HepG2 (cell line): ENCODE results near the gene DNMT3A. TPM values are rescaled to one million over a fixed set of nuclear protein-coding genes. Genes with fewer than 3 reads are reported as not detected.

Source experiments
- ATAC-seq: fragments of 200-7000 bp; cut with Tn5 transposase; 3 replicates; pipeline ENCODE4 v1.9.1; 2020; ENCODE audit warnings: mild to moderate bottlenecking, moderate library complexity
- BruUV-seq: library from RNA; stranded (reverse); fragments of 400-500 nt; replicated peaks from 2 replicates; lab custom pipeline; 2021; lab: Mats Ljungman, UMichigan
- CTCF ChIA-PET: fragments of 300-600 bp; formaldehyde crosslinking; extraction: SDS; loops from one replicate; lab custom pipeline; 2021; ENCODE audit warnings: low total read pairs, inconsistent platforms, low intra/inter-chr PET ratio; lab: Yijun Ruan, JAX
- POLR2A ChIA-PET: fragments of 350-600 bp; sonication (Branson Sonifier 250); formaldehyde crosslinking; loops from one replicate; lab custom pipeline; 2020; ENCODE audit warnings: antibody characterized with exemption, inconsistent platforms; lab: Yijun Ruan, JAX
- DNase-seq: peaks from one replicate; pipeline ENCODE4 v3.0.0-alpha.2; 2015; ENCODE audit warnings: low spot score
- FAIRE-seq: peaks from 3 replicates; lab custom pipeline; 2011; peaks lifted over from hg19 to GRCh38; lab: Jason Lieb, UNC
- H2AFZ ChIP-seq: one replicate; pipeline ENCODE4 v1.6.1; 2011; ENCODE audit warnings: low read length, inconsistent platforms
- H3K27ac ChIP-seq: fragments of 300-600 bp; 3 replicates; pipeline ENCODE4 v1.8.0; 2011; ENCODE audit warnings: mixed run types, mild to moderate bottlenecking, mixed read lengths, low read length, inconsistent platforms; ENCODE audit not compliant: insufficient read depth; ENCODE audit errors: extremely low read length
- H3K27me3 ChIP-seq, 2 experiments: fragments of 200-600 bp in 1 of 2; 2 replicates in 1 of 2; 3 replicates in 1 of 2; pipeline versions ENCODE4 v1.6.0 to v1.8.0; 2011; ENCODE audit warnings: low read length in 2 of 2, mild to moderate bottlenecking in 2 of 2, moderate library complexity in 2 of 2, inconsistent platforms in 1 of 2; ENCODE audit not compliant: insufficient read depth in 2 of 2, control insufficient read depth in 1 of 2
- H3K36me3 ChIP-seq, 2 experiments: fragments of 200-600 bp in 1 of 2; replicated peaks in 1 of 2; 2 replicates in 1 of 2; 3 replicates in 1 of 2; pipeline versions ENCODE4 v1.5.1 to v1.8.0; 2011; ENCODE audit warnings: low read length in 2 of 2, inconsistent platforms in 1 of 2; ENCODE audit not compliant: insufficient read depth in 2 of 2, control insufficient read depth in 1 of 2
- H3K4me1 ChIP-seq: 2 replicates; pipeline ENCODE4 v1.5.1; 2012; ENCODE audit warnings: low read length, inconsistent platforms; ENCODE audit not compliant: insufficient read depth
- H3K4me2 ChIP-seq: 2 replicates; pipeline ENCODE4 v1.6.0; 2011; ENCODE audit warnings: low read depth, low read length, inconsistent platforms
- H3K4me3 ChIP-seq, 3 experiments: fragments of 200-600 bp in 1 of 3; sonication (generic), shearing (Covaris generic) in 1 of 3; replicated peaks in 1 of 3; 2 replicates each; pipeline ENCODE4 v1.5.1; 2011 to 2016; ENCODE audit warnings: low read length in 3 of 3, inconsistent platforms in 2 of 3, low read depth in 2 of 3, mild to moderate bottlenecking in 2 of 3, control low read depth in 1 of 3, mixed read lengths in 1 of 3; ENCODE audit not compliant: insufficient read depth in 1 of 3
- H3K79me2 ChIP-seq: one replicate; pipeline ENCODE4 v1.6.1; 2011; ENCODE audit warnings: low read length, inconsistent platforms; ENCODE audit not compliant: insufficient read depth
- H3K9ac ChIP-seq: 2 replicates; pipeline ENCODE4 v1.6.0; 2011; ENCODE audit warnings: mild to moderate bottlenecking, low read depth, low read length, inconsistent platforms; ENCODE audit not compliant: insufficient read depth
- H3K9me3 ChIP-seq: 2 replicates; pipeline ENCODE4 v1.5.1; 2012; ENCODE audit warnings: mild to moderate bottlenecking, low read length
- H4K20me1 ChIP-seq: 2 replicates; pipeline ENCODE4 v1.6.0; 2011; ENCODE audit warnings: inconsistent platforms, mild to moderate bottlenecking, low read length, moderate library complexity; ENCODE audit not compliant: insufficient read depth
- ESRRA ChIP-seq: sonication (generic); formaldehyde crosslinking; IDR thresholded peaks from 2 replicates; pipeline ENCODE4 v1.5.1; 2020; ENCODE audit warnings: mild to moderate bottlenecking, low read depth, missing genetic modification reagents
- IKZF4 ChIP-seq: sonication (generic); formaldehyde crosslinking; IDR thresholded peaks from 2 replicates; pipeline ENCODE4 v1.5.1; 2020; ENCODE audit warnings: borderline replicate concordance, mild to moderate bottlenecking, low read depth, missing genetic modification reagents; ENCODE audit errors: not compliant biosample characterization
- NAIF1 ChIP-seq: sonication (generic); formaldehyde crosslinking; IDR thresholded peaks from 2 replicates; pipeline ENCODE4 v1.5.0; 2020; ENCODE audit warnings: mild to moderate bottlenecking, missing genetic modification reagents, borderline replicate concordance
- NCOA5 ChIP-seq: sonication (generic); formaldehyde crosslinking; IDR thresholded peaks from 2 replicates; pipeline ENCODE4 v1.4.0; 2020; ENCODE audit warnings: missing genetic modification reagents
- SUZ12 ChIP-seq: fragments of 150-350 bp; IDR thresholded peaks from 2 replicates; pipeline ENCODE4 v1.6.1; 2014; ENCODE audit warnings: low read depth, low read length
- ZFYVE20 ChIP-seq: sonication (generic); formaldehyde crosslinking; IDR thresholded peaks from 2 replicates; pipeline ENCODE4 v1.8.0; 2023; ENCODE audit warnings: low read depth, mild to moderate bottlenecking, moderate library complexity, missing genetic modification reagents, borderline replicate concordance
- ZMAT3 ChIP-seq: sonication (generic); formaldehyde crosslinking; conservative IDR thresholded peaks from 2 replicates; pipeline ENCODE4 v1.7.0; 2021; ENCODE audit warnings: missing genetic modification reagents
- ZNF143 ChIP-seq: sonication (generic); formaldehyde crosslinking; IDR thresholded peaks from 2 replicates; pipeline ENCODE4 v1.4.0; 2020; ENCODE audit warnings: missing genetic modification reagents
- ZNF17 ChIP-seq: sonication (generic); formaldehyde crosslinking; IDR thresholded peaks from 2 replicates; pipeline ENCODE4 v1.5.0; 2020; ENCODE audit warnings: mild to moderate bottlenecking, missing genetic modification reagents
- WGBS: methylation state at CpG from one replicate; pipeline ENCODE4 v1.1.6; 2017; ENCODE audit warnings: low lambda C conversion rate; 5-methylcytosine and 5-hydroxymethylcytosine counted together
- in situ Hi-C: cut with HindIII; loops from 2 replicates; pipeline ENCODE4 v1.10.0; 2017; ENCODE audit warnings: low pct_unique_long_range_greater_than_20kb; ENCODE audit not compliant: extremely low pct_ligation_motif_present
- intact Hi-C: fragments of 100-400 bp; cut with micrococcal nuclease; formaldehyde crosslinking; loops from one replicate; pipeline ENCODE4 v1.10.0; 2022; ENCODE audit not compliant: unreplicated experiment
- polyA plus RNA-seq, 8 experiments: library from polyadenylated mRNA; depleted of rRNA in 3 of 8; stranded (reverse) in 7 of 8; unstranded in 1 of 8; fragments of >200 nt; fragmentation: Illumina TruSeq in 4 of 8; extraction: Trizol in 4 of 8; gene quantifications; 2 replicates each; pipeline versions ENCODE4 v1.2.1 to v1.2.3, GENCODE V29; 2011 to 2016; ENCODE audit warnings: low read depth in 4 of 8, missing spikeins in 1 of 8, mixed read lengths in 1 of 8; ENCODE audit not compliant: insufficient read depth in 1 of 8
- total RNA-seq, 5 experiments: library from RNA; depleted of rRNA; stranded (reverse); fragments of >200 nt; fragmentation: Illumina TruSeq; extraction: Trizol; gene quantifications; 2 replicates each; pipeline ENCODE4 v1.2.3, GENCODE V29; 2016; ENCODE audit warnings: low read depth in 1 of 5
- TF ChIP-seq, protein P1 (sequence below): IDR thresholded peaks from 2 replicates; pipeline ENCODE4 v1.6.1; 2016; ENCODE audit warnings: low read depth
- TF ChIP-seq, protein P2 (sequence below): sonication (generic); formaldehyde crosslinking; IDR thresholded peaks from 2 replicates; pipeline ENCODE4 v1.4.0; 2020; ENCODE audit warnings: mild to moderate bottlenecking, missing genetic modification reagents
- TF ChIP-seq, protein P3 (sequence below): sonication (generic); formaldehyde crosslinking; IDR thresholded peaks from 2 replicates; pipeline ENCODE4 v1.5.1; 2020; ENCODE audit warnings: mild to moderate bottlenecking, missing genetic modification reagents
- TF ChIP-seq, protein P4 (sequence below), 2 experiments: sonication (generic) in 1 of 2; formaldehyde crosslinking in 1 of 2; IDR thresholded peaks; 2 replicates each; pipeline versions ENCODE4 v1.5.1 to v1.6.1; 2011 to 2020; ENCODE audit warnings: borderline replicate concordance in 1 of 2, low read depth in 1 of 2, low read length in 1 of 2, mild to moderate bottlenecking in 1 of 2, missing genetic modification reagents in 1 of 2, moderate library complexity in 1 of 2

Gene DNMT3A
- total and polyA plus RNA-seq, 2 of the 13 experiments (the other 11 are each of a cell fraction or from before 2014, with no cell fraction given), result 14.7 to 29.1 TPM

DNA sequence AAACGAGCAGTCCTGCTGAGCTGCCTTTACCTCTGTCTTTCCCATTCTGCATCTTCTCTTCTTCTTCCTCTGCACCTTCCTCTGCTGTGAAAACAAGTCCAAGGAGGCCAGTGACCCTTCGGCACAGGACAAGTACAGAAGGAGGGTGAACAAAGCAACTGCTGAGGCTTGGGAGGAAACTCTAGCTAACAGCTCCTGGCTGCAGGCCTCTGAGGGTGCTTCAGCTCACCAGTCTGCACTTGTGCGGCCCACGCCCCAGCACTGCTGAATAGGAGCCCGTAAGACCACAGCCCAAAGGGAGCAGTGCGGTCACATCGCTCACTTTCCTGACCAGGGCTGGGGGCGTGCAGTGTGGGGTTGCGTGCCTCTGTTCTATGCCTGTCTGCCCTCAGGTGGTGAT lies 42.1 kb upstream of the DNMT3A start:
- no peak for ATAC-seq
- BruUV-seq, result no TSS peak
- no peak for FAIRE-seq
- TF ChIP-seq NCOA5, result no peak
- TF ChIP-seq SUZ12, result no peak
- TF ChIP-seq, protein P1, sequence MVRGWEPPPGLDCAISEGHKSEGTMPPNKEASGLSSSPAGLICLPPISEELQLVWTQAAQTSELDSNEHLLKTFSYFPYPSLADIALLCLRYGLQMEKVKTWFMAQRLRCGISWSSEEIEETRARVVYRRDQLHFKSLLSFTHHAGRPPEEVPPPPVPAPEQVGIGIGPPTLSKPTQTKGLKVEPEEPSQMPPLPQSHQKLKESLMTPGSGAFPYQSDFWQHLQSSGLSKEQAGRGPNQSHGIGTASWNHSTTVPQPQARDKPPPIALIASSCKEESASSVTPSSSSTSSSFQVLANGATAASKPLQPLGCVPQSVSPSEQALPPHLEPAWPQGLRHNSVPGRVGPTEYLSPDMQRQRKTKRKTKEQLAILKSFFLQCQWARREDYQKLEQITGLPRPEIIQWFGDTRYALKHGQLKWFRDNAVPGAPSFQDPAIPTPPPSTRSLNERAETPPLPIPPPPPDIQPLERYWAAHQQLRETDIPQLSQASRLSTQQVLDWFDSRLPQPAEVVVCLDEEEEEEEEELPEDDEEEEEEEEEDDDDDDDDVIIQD (CRISPR knock-in tag), result no peak
- TF ChIP-seq ZFYVE20 (CRISPR knock-in tag), result no peak
- TF ChIP-seq, protein P2, sequence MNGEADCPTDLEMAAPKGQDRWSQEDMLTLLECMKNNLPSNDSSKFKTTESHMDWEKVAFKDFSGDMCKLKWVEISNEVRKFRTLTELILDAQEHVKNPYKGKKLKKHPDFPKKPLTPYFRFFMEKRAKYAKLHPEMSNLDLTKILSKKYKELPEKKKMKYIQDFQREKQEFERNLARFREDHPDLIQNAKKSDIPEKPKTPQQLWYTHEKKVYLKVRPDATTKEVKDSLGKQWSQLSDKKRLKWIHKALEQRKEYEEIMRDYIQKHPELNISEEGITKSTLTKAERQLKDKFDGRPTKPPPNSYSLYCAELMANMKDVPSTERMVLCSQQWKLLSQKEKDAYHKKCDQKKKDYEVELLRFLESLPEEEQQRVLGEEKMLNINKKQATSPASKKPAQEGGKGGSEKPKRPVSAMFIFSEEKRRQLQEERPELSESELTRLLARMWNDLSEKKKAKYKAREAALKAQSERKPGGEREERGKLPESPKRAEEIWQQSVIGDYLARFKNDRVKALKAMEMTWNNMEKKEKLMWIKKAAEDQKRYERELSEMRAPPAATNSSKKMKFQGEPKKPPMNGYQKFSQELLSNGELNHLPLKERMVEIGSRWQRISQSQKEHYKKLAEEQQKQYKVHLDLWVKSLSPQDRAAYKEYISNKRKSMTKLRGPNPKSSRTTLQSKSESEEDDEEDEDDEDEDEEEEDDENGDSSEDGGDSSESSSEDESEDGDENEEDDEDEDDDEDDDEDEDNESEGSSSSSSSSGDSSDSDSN (CRISPR knock-in tag), result no peak
- TF ChIP-seq IKZF4 (CRISPR knock-in tag), result no peak
- no peak for TF ChIP-seq ZNF17 (CRISPR knock-in tag)
- TF ChIP-seq, protein P3, sequence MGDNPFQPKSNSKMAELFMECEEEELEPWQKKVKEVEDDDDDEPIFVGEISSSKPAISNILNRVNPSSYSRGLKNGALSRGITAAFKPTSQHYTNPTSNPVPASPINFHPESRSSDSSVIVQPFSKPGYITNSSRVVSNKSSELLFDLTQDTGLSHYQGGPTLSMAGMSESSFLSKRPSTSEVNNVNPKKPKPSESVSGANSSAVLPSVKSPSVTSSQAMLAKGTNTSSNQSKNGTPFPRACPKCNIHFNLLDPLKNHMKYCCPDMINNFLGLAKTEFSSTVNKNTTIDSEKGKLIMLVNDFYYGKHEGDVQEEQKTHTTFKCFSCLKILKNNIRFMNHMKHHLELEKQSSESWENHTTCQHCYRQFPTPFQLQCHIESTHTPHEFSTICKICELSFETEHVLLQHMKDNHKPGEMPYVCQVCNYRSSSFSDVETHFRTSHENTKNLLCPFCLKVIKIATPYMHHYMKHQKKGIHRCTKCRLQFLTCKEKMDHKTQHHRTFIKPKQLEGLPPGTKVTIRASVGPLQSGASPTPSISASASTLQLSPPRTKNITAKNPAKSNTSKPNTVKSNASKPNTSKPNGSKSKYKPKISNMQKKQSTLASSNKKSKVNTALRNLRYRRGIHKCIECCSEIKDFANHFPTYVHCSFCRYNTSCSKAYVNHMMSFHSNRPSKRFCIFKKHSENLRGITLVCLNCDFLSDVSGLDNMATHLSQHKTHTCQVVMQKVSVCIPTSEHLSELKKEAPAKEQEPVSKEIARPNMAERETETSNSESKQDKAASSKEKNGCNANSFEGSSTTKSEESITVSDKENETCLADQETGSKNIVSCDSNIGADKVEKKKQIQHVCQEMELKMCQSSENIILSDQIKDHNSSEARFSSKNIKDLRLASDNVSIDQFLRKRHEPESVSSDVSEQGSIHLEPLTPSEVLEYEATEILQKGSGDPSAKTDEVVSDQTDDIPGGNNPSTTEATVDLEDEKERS (CRISPR knock-in tag), result no peak
- TF ChIP-seq, protein P4, sequence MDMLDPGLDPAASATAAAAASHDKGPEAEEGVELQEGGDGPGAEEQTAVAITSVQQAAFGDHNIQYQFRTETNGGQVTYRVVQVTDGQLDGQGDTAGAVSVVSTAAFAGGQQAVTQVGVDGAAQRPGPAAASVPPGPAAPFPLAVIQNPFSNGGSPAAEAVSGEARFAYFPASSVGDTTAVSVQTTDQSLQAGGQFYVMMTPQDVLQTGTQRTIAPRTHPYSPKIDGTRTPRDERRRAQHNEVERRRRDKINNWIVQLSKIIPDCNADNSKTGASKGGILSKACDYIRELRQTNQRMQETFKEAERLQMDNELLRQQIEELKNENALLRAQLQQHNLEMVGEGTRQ (IDR thresholded peaks at IDR 0.05; ENCODE audit: low read depth, low read length), result no peak
- TF ChIP-seq, protein P4 (CRISPR knock-in tag; IDR thresholded peaks at IDR 0.05; ENCODE audit: borderline replicate concordance), result no peak
- TF ChIP-seq ZMAT3, result no peak
- TF ChIP-seq ESRRA (CRISPR knock-in tag), result no peak
- TF ChIP-seq ZNF143 (CRISPR knock-in tag), result no peak
- no peak for TF ChIP-seq NAIF1 (CRISPR knock-in tag)

More for the DNA sequence above, 42.1 kb upstream of the DNMT3A start:
- peaks cover 0 to 1% of the 10 kb centered on the region in 2 experiments; a peak in 1 of 5 replicates for H3K36me3 ChIP-seq
- no peak overlapping the region for H3K9ac ChIP-seq
- no peaks in the 10 kb centered on the region for H3K79me2 ChIP-seq
- H2AFZ ChIP-seq, result no peak overlapping the region
- no peak overlapping the region for H3K4me3 ChIP-seq
- POLR2A ChIA-PET, result no interaction called here
- no peaks in the 10 kb centered on the region for H3K4me1 ChIP-seq
- H3K9me3 ChIP-seq, result no peaks in the 10 kb centered on the region
- WGBS, result 98% methylated on average over 9 of the region's 9 CpGs
- in situ Hi-C loops, result no loop called here
- H3K4me2 ChIP-seq, result no peak overlapping the region
- H4K20me1 ChIP-seq, result no peaks in the 10 kb centered on the region
- H3K27ac ChIP-seq, result no peak overlapping the region
- intact Hi-C loops, result no loop called here
- H3K27me3 ChIP-seq, result no peaks in the 10 kb centered on the region
- DNase-seq, result no peak
- CTCF ChIA-PET, result no interaction called here
